GM12801 (cell line): ENCODE data around the gene NOC2L.

Experiments used
- TF ChIP-seq, protein P1 (sequence below): IDR thresholded peaks from one replicate; pipeline ENCODE4 v1.5.1; 2011; ENCODE audit warnings: control low read depth; ENCODE audit not compliant: insufficient read length; ENCODE audit errors: extremely low read depth

Gene NOC2L

DNA sequence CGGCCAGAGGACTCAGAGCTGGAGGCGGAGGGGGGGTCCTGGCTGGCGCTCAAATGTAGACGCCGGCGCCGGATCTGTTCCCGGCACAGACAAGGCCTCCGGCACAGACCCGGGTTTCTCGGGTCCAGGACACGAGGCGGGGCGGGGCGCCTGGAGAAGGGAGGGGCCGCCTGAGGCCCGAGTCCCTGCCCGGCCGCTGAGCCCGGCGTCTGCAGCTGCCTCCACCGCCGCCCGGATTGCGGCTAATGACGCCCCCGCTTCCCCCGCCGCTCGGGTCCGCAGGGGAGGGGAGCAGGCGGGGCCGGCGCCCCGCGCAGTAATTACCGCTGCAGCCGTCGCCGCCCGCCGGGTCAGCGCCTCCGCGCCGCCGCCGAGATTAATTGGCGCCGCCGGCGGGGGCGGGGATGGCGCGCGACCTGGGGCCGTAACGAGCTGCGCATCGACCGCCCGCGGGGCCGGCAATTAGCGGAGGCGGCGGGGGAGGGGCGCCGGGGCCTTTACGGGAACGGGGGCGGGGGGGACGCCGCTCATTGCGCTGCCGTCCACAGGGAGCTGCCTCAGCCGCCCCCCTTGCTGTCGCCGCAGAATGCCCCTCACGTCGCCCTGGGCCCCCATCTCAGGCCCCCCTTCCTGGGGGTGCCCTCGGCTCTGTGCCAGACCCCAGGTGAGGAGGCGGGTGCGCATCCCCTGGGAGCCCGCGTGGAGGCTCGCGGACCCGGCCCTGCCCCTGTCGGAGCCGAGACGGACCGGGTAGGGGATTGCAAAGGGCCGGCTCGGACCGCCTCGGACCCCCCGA lies 17.3 kb downstream of the NOC2L start:
- TF ChIP-seq, protein P1, sequence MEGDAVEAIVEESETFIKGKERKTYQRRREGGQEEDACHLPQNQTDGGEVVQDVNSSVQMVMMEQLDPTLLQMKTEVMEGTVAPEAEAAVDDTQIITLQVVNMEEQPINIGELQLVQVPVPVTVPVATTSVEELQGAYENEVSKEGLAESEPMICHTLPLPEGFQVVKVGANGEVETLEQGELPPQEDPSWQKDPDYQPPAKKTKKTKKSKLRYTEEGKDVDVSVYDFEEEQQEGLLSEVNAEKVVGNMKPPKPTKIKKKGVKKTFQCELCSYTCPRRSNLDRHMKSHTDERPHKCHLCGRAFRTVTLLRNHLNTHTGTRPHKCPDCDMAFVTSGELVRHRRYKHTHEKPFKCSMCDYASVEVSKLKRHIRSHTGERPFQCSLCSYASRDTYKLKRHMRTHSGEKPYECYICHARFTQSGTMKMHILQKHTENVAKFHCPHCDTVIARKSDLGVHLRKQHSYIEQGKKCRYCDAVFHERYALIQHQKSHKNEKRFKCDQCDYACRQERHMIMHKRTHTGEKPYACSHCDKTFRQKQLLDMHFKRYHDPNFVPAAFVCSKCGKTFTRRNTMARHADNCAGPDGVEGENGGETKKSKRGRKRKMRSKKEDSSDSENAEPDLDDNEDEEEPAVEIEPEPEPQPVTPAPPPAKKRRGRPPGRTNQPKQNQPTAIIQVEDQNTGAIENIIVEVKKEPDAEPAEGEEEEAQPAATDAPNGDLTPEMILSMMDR = no peak

DNA sequence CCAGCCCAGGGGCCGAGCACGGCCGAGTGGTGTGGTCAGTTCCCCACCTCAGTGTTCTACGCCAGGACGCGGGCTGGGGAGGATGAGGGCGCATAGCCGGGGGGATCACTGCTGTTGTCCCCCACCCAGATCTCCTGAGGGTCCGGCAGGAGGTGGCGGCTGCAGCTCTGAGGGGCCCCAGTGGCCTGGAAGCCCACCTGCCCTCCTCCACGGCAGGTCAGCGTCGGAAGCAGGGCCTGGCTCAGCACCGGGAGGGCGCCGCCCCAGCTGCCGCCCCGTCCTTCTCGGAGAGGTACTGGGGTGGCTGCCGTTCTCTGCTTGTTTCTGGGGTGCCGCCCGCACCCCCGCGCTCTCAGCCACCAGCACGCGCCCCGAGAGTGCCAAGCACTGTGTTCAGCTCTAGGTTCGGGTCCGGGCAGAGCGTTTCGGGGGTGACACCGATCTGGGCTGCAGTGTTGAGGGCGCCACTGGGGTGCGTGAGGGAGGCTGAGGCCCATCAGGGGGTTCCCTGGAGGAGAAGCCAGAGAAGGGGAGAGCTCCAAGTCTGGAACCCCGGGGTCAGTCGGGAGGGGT lies 18.0 kb downstream of the NOC2L start:
- TF ChIP-seq, protein P1 = no peak

DNA sequence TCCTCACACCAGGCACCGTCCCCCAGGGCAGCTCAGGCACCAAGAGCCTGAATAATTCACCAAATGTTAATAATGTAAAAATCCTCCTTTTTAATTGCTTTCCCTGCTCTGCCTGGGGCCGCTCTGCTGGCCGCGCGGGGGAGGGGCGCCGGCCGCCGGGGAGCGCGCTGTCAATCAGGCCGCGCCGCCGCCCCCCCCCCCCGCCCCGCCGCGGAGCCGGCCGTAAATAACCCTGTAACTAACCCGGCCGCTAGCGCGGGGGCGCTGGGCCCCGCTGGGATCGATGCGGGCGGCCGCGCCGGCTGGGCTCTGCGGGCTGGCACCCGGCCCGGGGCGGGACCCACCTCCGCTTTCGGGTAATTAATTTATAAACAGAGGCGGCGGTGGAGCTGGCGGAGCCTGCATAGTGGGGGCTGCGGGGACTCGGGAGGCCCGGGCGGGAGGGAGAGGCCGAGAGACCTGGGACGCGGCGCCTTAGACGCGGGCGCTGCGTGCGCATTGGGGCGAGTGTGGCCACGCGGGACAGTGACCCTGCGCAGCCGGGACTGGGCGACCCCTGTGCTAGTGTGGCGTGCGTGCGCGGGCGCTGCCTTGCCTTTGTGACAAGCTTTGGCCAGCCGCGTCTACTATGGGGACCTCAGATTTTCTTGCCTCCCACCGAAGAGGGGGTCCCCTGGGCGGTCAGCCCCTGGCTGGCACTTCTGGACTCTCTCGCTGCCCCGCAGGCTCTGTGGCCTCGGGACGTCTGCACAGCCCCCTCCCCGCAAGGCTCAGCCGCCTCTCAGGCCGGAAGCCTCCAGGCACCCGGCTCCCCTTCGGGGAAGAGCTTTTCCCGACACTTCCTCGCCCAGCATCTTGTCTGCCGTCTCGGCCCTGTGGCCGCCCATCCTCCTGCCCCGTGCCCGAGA lies 18.7 kb downstream of the NOC2L start:
- TF ChIP-seq, protein P1 = no peak

DNA sequence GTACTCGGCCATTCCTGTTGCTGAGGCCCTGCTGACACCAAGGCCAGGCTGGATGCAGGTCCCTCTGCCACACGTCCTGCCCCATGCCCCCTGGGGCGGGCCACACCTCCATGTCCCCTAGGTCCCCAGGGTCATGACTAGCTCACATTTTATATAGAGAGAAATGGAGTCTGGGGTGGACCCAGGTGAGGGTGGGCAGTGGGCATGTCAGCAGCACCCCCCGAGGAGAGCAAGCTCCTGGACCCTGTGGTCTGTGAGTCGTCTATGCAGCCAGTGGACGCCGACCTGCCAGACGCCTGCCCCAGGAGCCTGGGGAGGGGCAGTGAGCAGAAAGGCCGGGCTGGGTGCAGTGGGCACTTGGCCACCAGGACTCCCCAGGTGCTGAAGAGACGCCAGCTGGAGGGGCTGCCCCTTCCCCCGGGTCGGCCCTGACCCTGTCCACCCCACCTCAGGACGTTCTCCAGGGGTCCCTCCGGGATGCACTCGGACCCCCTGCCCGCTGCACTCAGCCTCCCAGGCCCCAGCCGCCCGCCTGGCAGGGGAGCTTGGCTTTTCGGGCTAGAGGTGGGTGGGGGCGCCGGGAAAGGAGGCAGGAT lies 19.4 kb downstream of the NOC2L start:
- TF ChIP-seq, protein P1 = no peak

DNA sequence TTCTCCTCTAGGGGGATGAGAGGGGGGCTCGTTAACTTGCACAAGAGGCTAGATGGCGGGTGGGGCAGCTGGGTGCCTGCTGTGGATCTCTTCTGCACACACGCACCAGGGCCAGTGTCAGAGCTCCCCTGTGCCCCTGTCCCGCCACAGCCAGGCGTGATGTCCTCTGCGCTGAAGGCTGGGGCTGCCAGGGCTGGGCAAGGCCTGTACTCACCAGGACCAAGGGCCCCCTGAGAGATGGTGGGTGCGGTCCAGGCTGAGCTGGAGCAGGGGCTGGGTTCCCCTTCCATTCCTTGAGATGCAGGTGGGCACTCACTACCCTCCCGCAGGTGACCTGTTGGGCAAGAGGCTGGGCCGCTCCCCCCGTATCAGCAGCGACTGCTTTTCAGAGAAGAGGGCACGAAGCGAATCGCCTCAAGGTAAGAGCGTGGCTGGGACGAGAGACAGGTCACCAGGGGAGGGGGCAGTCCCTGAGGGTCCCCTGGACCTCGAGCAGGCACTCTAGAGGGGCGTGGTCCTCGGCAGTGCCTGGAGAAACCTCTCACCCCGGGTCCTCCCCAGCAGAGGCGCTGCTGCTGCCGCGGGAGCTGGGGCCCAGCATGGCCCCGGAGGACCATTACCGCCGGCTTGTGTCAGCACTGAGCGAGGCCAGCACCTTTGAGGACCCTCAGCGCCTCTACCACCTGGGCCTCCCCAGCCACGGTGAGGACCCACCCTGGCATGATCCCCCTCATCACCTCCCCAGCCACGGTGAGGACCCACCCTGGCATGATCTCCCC lies 20.2 kb downstream of the NOC2L start:
- TF ChIP-seq, protein P1 = no peak

DNA sequence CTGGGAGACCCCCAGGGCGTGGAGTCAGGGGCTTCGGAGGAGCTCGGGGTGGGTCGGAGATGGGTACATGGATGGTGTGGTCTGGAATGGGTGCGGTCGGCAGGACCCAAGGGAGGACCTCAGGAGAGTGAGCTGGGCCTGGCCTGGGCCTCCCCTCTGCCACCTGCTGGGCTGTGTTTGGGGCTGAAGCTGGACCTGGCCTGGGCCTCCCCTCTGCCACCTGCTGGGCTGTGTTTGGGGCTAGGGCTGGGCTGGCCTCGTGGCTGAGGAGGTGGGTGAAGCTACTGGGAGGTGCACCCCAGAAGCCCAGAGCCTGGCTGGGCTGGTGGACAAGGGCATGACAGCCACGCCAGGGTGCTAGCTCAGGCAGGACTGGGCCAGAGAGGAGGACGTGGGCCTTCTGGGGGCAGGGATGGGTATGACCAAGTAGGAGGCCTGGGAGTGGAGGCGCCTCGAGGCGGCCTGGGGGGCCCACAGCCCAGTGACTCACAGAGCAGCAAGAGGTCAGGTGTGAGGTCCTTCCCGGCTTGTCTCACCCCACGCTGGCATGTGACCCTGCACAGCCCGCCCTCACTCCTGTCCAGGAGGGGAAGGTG lies 20.9 kb downstream of the NOC2L start:
- TF ChIP-seq, protein P1 = no peak
